PC-3 (cell line): ENCODE data around the gene KCNH4. TPM values are rescaled to one million over a fixed set of nuclear protein-coding genes. Genes with fewer than 3 reads are reported as not detected.

Source experiments
- ATAC-seq: fragments of 200-7000 bp; cut with Tn5 transposase; 2 replicates; pipeline ENCODE4 v1.9.1; 2020; ENCODE audit warnings: mild to moderate bottlenecking, moderate library complexity
- BruUV-seq: library from RNA; stranded (reverse); fragments of 400-500 nt; replicated peaks from 2 replicates; lab custom pipeline; 2021; lab: Mats Ljungman, UMichigan
- CTCF ChIA-PET: fragments of 300-600 bp; sonication (Branson Sonifier 250); formaldehyde crosslinking; loops from one replicate; lab custom pipeline; 2022; ENCODE audit warnings: antibody characterized with exemption; lab: Charles Lee
- POLR2A ChIA-PET: fragments of 300-600 bp; sonication (Branson Sonifier 250); formaldehyde crosslinking; loops from one replicate; lab custom pipeline; 2022; ENCODE audit warnings: antibody characterized with exemption; ENCODE audit not compliant: unreplicated experiment; lab: Charles Lee
- DNase-seq: peaks from one replicate; pipeline ENCODE4 v3.0.0-alpha.2; 2015
- H2AFZ ChIP-seq: fragments of 300-600 bp; sonication (generic); 2 replicates; pipeline ENCODE4 v1.6.0; 2016; ENCODE audit warnings: antibody characterized with exemption, low read length
- H3F3A ChIP-seq: fragments of 300-600 bp; sonication (generic); one replicate; pipeline ENCODE4 v1.6.0; 2017; ENCODE audit warnings: antibody characterized with exemption, low read length, control low read depth, mild to moderate bottlenecking; ENCODE audit not compliant: unreplicated experiment
- H3K27ac ChIP-seq: fragments of 300-600 bp; sonication (generic); 2 replicates; pipeline ENCODE4 v1.5.1; 2016; ENCODE audit warnings: mild to moderate bottlenecking, low read length
- H3K27me3 ChIP-seq: fragments of 300-600 bp; sonication (generic); 2 replicates; pipeline ENCODE4 v1.6.1; 2016; ENCODE audit warnings: low read length, mixed read lengths
- H3K36me3 ChIP-seq: fragments of 300-600 bp; sonication (generic); 2 replicates; pipeline ENCODE4 v1.6.1; 2016; ENCODE audit warnings: low read depth, mixed run types, low read length, mixed read lengths
- H3K4me1 ChIP-seq: fragments of 300-600 bp; sonication (generic); 2 replicates; pipeline ENCODE4 v1.5.1; 2016; ENCODE audit warnings: low read length; ENCODE audit not compliant: insufficient read depth
- H3K4me2 ChIP-seq: fragments of 300-600 bp; sonication (generic); 2 replicates; pipeline ENCODE4 v1.6.0; 2016; ENCODE audit warnings: low read length
- H3K4me3 ChIP-seq: fragments of 300-600 bp; sonication (generic); 2 replicates; pipeline ENCODE4 v1.5.1; 2016; ENCODE audit warnings: mild to moderate bottlenecking, low read length, mixed read lengths
- H3K79me2 ChIP-seq: fragments of 300-600 bp; sonication (generic); 2 replicates; pipeline ENCODE4 v1.6.1; 2017; ENCODE audit warnings: low read length, mixed read lengths
- H3K9ac ChIP-seq: fragments of 300-600 bp; sonication (generic); 2 replicates; pipeline ENCODE4 v1.6.0; 2016; ENCODE audit warnings: mild to moderate bottlenecking, low read length
- H3K9me2 ChIP-seq: fragments of 300-600 bp; sonication (generic); replicated peaks from 2 replicates; pipeline ENCODE4 v1.6.1; 2016; ENCODE audit warnings: mixed run types, low read length, mixed read lengths
- H3K9me3 ChIP-seq: fragments of 300-600 bp; sonication (generic); 2 replicates; pipeline ENCODE4 v1.6.1; 2016; ENCODE audit warnings: low read length, mixed read lengths
- H4K20me1 ChIP-seq: fragments of 300-600 bp; sonication (generic); 2 replicates; pipeline ENCODE4 v1.6.1; 2016; ENCODE audit warnings: low read length, mixed read lengths
- CTCF ChIP-seq: fragments of 300-600 bp; sonication (generic); conservative IDR thresholded peaks from 2 replicates; pipeline ENCODE4 v1.5.1; 2017; ENCODE audit warnings: antibody characterized with exemption, low read depth, mild to moderate bottlenecking, low read length
- EZH2 ChIP-seq: fragments of 300-600 bp; sonication (generic); IDR thresholded peaks from one replicate; pipeline ENCODE4 v1.6.1; 2017; ENCODE audit warnings: antibody characterized with exemption, mild to moderate bottlenecking, low read length; ENCODE audit not compliant: unreplicated experiment
- EZH2phosphoT487 ChIP-seq: fragments of 300-600 bp; sonication (generic); IDR thresholded peaks from 2 replicates; pipeline ENCODE4 v1.6.1; 2018; ENCODE audit warnings: mild to moderate bottlenecking, antibody characterized with exemption, low read length, borderline replicate concordance
- intact Hi-C: fragments of 100-400 bp; cut with micrococcal nuclease; formaldehyde crosslinking; loops from 2 replicates; pipeline ENCODE4 v1.9.0; 2023
- total RNA-seq: library from RNA; depleted of rRNA; stranded (reverse); fragments of >200 nt; gene quantifications from 2 replicates; pipeline ENCODE4 v1.2.3, GENCODE V29; 2014

KCNH4 gene
- total RNA-seq, 1 experiment from 2014 or later: not detected

DNA sequence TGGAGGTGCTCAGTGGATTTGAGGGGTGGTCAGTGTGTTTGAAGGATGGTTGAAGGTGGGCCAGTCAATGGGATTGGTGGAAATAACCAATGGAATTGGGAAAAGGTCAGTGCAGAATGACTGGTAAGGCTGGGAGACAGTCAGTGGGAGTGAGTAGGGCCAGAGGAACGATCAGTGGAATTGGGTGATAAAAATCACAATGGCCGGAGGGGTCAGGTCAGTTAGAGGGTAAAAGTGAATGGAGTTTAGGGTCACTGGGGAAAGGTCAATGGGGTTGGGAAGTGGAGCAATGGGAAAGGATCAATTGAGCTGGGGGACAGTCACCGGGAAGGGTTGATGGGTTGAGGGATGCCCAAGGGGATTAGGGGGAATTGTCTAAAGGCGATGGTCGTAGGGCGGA, 15.2 kb downstream of the KCNH4 start:
- no peak for ATAC-seq
- POLR2A ChIA-PET: no interaction called here

DNA sequence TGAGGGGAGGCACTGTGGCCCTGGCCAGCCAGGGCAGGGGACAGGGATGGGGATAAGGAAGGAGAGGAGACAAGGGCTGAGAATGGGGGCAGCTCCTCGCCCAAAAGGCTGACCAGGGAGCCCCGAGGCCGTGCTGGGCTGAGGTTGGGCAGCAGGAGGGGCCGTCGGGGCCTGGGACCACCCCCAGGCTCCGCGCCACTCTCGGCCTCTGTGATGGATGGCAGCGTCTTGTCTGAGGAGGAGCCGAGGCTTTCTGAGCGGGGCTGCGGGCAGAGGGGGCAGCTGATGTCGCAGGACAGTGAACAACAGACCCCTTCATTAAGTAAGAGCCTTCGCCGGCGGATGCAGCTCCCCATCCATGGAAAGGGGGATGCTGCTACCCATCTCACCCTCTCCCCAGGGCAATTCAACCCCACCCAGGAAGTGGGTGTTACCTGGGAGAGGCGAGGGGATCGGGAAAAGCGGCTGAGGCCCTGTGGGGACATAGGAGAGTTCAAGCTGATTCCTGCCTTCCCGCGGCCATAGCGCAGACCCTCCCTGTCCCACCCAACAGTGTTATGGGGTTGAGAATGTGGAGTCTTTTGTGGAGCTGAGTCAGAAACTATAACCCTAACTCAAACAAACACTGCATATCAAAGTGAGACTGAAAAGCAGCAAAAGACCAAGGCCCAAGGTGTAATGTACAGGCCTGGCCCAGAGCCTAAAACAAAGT, 17.1 kb downstream of the KCNH4 start:
- Histone ChIP-seq H3K4me1 (no peaks in the 10 kb centered on the region), H3K27me3 (no peaks in the 10 kb centered on the region), H3F3A (no peaks in the 10 kb centered on the region), H3K36me3 (no peaks in the 10 kb centered on the region), H3K4me2 (no peak overlapping the region), H2AFZ (no peak overlapping the region), H3K9me3 (no peaks in the 10 kb centered on the region), H3K79me2 (no peaks in the 10 kb centered on the region), H4K20me1 (no peaks in the 10 kb centered on the region), H3K27ac (no peak overlapping the region), H3K4me3 (no peak overlapping the region), H3K9ac (no peak overlapping the region), H3K9me2 (no peaks in the 10 kb centered on the region)
- ATAC-seq: no peak
- TF ChIP-seq EZH2: no peak
- TF ChIP-seq CTCF: no peak
- no peak for TF ChIP-seq EZH2phosphoT487
- no peak for DNase-seq
- intact Hi-C loops: no loop called here
- no TSS peak for BruUV-seq
- ChIA-PET POLR2A (no interaction called here), CTCF (no interaction called here)

More for the DNA sequence above, 15.2 kb downstream of the KCNH4 start:
- Histone ChIP-seq H3K4me1 (no peaks in the 10 kb centered on the region), H3K27ac (no peak overlapping the region), H3K4me2 (no peak overlapping the region), H3K79me2 (no peaks in the 10 kb centered on the region), H2AFZ (no peak overlapping the region), H3F3A (no peaks in the 10 kb centered on the region), H3K4me3 (no peak overlapping the region), H3K9ac (no peak overlapping the region), H3K36me3 (no peaks in the 10 kb centered on the region), H3K9me2 (no peaks in the 10 kb centered on the region), H3K9me3 (no peaks in the 10 kb centered on the region), H4K20me1 (no peaks in the 10 kb centered on the region), H3K27me3 (no peaks in the 10 kb centered on the region)
- CTCF ChIA-PET: no interaction called here
- DNase-seq: no peak
- TF ChIP-seq EZH2phosphoT487 (no peak), CTCF (no peak), EZH2 (no peak)
- intact Hi-C loops: no loop called here
- no TSS peak for BruUV-seq

GRCh38 chr17:42163113-42163512, 17.8 kb downstream of the KCNH4 start:
- intact Hi-C loops: no loop called here
- ChIA-PET CTCF (no interaction called here), POLR2A (no interaction called here)
- Histone ChIP-seq H2AFZ (no peak overlapping the region), H3K4me3 (no peak overlapping the region), H3K9me2 (no peaks in the 10 kb centered on the region), H3K36me3 (no peaks in the 10 kb centered on the region), H3K27ac (no peak overlapping the region), H3K79me2 (no peaks in the 10 kb centered on the region), H4K20me1 (no peaks in the 10 kb centered on the region), H3K4me2 (no peak overlapping the region), H3K27me3 (no peaks in the 10 kb centered on the region), H3K9ac (no peak overlapping the region), H3K4me1 (no peaks in the 10 kb centered on the region), H3K9me3 (no peaks in the 10 kb centered on the region), H3F3A (no peaks in the 10 kb centered on the region)
- DNase-seq: no peak
- ATAC-seq: no peak
- no peak for TF ChIP-seq EZH2phosphoT487
- TF ChIP-seq EZH2: no peak
- TF ChIP-seq CTCF: no peak
- BruUV-seq: no TSS peak
